HG03108 (cell line): Measurements from ENCODE around the gene PTPN6.

Source experiments
- ATAC-seq: cut with Tn5 transposase; IDR thresholded peaks from one replicate; pipeline ENCODE4 v1.9.1; 2021; ENCODE audit warnings: moderate library complexity; ENCODE audit not compliant: unreplicated experiment

PTPN6 gene

GRCh38 chr12:6965026-6965661 lies 14.0 kb downstream of the PTPN6 start:
- no peak for ATAC-seq

- no peak for ATAC-seq
These were observed 14.6 kb downstream of the PTPN6 start for GRCh38 chr12:6965714-6966113.

- no peak for ATAC-seq
These were observed 15.2 kb downstream of the PTPN6 start for GRCh38 chr12:6966351-6966750.

DNA sequence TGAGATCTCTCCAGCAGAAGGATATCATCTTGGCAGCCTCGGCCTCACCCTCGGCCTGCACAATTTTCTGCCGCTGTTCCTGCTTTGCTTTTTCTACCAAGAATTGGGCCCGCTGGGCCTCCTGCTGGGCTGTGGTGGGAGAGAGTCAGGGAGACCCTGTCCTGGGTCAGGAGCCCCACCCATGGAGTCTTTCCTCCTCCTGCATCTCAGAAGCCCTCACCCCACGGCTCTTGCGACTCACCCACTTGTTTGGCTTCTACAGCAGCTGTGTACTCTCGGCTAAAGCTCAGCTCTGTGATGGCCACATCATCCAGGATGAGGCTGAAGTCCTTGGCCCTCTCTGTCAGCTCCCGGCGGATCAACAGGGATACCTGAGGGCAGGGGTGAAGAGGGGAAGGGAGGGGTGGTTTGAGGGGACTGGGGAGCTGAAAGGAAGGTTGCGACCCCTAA lies 16.5 kb downstream of the PTPN6 start:
- no peak for ATAC-seq

DNA sequence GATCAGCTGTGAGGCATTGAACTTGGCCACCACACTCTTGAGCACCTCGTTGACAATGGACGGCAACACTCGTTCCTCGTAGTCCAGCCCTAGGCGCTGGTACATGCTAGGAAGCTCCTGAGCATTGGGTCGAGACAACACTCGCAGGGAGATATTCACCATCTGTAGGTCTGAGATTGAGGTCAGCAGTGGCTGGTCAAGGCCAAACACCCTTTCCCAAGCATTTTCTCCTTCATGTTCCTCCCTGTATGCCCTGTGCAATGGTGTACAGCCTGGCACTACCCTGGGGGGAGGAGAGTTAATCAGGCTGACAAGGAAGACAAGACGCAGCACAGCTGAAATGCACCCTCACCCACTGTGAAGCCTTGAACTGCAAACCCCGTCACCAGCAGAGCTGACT lies 17.3 kb downstream of the PTPN6 start:
- no peak for ATAC-seq

- no peak for ATAC-seq
These were observed 19.0 kb downstream of the PTPN6 start for GRCh38 chr12:6970096-6970527.

- ATAC-seq = no peak
These were observed 23.0 kb downstream of the PTPN6 start for GRCh38 chr12:6974180-6974579.

DNA sequence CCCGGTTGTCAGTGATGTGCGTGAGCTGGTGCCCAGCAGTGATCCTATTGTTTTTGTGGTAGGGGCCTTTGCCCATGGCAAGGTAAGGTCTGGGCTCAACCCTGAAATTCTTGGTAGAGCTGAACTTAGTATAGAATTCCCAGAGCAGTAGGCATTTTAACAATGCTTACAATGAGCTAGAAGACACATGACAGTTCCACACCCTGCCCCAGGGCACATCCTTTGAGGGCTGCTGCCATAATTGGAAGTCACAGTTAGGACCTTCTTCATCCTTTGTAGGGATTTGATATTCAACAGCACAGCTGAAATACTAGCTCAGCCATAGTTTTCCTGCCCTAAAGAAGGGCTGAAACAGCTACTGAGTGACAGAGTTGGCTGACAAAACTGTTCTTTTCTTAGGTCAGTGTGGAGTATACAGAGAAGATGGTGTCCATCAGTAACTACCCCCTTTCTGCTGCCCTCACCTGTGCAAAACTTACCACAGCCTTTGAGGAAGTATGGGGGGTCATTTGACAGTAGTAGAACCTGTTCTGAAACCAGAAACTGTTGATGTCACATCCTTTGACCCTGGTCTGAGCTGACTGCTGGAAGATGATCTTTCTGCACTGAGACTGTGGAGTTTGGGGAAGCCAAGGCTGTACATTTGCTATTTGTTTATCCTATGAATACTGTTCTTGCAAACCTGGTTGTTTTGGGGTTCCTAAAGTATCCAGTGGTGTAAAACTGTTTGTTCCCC lies 24.3 kb downstream of the PTPN6 start:
- ATAC-seq = no peak

DNA sequence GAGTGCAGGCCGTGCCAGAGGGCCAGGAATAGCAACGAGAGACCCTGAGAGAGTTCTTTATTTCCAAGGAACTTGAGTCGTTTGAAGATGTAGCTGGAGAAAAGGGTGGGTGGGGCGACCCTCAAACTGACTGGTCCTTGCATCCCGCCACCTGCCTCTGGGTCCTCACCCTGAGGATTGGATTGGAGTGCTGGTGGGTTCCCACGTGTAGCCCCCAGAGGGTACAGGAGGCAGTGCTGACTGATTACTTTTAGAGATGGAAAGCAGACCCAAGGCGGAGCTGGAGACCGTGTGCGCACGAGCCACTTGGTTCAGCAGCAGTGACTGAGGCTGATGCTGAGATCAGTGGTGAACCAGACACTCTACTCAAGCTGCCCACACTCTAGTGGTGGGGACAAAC lies 26.5 kb downstream of the PTPN6 start:
- ATAC-seq = no peak

- ATAC-seq = no peak
These were observed 27.0 kb downstream of the PTPN6 start for GRCh38 chr12:6978188-6978587.

DNA sequence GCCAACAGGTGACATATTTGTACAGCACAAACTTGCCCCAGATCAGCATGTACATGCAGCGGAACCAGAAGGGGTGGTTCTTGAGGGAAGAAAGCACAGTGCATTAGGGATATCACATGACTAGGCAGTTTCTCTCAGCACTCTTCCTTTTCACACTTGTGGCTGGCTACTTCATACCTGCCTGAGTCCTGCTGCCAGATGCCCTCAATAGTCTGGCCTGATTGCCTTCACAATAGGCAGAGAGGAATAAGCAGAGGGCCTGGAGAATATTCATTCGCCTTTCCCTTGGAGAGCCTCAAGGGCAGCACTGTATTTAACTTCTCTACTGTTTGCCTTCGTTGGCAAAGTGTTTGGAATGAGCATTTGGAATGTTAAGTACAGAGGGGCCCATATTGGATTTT lies 27.5 kb downstream of the PTPN6 start:
- ATAC-seq = no peak

DNA sequence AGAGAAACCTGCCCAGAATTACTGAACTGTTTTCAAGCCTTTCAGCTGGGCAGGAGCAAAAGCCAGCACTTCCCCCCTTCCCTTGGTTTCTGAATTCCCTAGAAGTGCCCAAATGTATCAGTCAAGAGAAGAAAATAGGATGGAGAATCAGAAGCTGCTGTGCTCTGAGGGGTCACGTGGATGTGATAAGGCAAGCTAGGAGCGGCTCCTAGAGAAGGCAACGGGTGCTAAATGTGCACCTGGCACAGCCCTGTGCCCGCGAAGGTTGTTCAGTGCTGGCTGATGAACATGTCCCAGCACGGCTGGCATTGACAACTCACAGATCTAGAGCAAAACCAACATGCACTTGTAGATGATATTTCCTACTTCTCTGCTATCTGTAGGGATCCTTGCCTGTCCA lies 27.9 kb downstream of the PTPN6 start:
- no peak for ATAC-seq

DNA sequence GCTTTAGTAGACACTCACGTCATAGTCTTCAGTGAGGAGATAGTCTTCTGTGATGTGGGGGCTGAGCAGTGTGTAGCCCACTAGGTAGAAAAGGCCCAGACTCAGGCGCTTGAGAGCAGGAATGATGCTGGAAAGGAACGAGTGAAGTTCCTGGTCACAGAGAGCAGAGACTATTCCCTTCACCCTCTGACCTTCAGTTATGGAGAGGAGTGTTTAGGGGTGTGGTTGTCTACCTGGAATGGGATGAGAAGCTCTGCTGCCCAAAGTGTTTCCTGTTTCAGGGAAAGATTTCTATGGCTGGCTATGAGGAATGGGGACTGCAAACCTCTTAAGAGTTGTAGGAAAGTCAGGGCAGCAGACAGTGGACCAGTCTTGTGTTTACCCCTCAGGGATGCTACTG lies 28.3 kb downstream of the PTPN6 start:
- no peak for ATAC-seq

GRCh38 chr12:6980075-6980474 lies 28.9 kb downstream of the PTPN6 start:
- no peak for ATAC-seq

- no peak for ATAC-seq
These were observed 29.6 kb downstream of the PTPN6 start for GRCh38 chr12:6980740-6981139.

- ATAC-seq = no peak
These were observed 30.2 kb downstream of the PTPN6 start for GRCh38 chr12:6981152-6982052.

DNA sequence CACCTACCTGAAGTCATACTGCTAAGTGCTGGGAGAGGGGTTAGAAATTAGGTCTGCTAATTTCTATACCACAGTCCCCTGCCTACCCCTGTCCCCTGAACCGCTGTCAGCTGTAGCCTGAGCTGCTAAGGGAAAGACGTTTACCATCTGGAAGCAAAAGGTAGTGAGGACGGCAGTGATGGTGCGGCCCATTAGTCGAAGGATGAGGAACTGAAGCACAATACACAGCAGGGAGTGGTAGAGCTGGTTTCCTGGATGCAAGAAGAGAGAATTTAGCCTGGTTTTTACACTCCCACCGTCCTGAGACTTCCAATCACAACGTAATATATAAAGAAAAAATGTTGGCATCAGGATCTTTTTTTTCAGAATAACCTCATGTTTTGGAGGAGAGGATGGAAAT lies 31.4 kb downstream of the PTPN6 start:
- ATAC-seq = no peak

GRCh38 chr12:6987956-6988553 lies 36.9 kb downstream of the PTPN6 start:
- ATAC-seq = no peak

- no peak for ATAC-seq
These were observed 44.9 kb downstream of the PTPN6 start for GRCh38 chr12:6996040-6996441.

DNA sequence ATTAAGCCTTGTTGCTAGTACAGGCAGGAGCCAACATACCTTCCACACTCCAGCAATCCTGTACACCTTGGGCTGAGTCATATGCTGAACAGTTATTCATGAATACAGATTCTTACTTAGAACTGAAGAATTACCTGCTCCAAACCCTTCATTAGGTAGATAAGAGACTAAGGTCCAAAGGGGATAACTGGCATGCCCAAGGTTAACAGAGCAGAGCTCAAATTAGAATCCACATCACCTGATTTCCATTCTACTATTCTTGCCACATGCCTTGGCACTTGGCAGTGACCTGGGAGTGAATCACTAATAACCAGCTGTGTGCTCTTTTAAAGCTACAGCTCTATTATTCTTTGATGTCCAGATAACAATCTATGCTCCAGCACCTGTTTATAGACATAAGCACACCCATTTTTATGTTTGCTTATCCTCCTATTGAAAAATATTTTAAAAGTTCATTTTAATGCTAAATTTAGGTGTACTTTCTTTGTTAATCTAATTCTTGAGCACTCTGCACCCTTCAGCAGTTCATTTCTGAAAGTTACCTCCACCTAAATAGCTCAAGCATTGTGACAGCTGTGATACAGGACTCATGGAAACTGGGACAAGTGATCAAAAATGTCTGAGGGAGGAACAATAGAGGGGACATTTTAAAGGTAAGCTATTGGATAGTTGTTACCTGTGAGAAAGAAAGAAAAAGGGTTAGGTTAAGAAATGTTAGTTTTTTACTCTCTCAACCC lies 47.7 kb downstream of the PTPN6 start:
- ATAC-seq = no peak
